Spleen (tissue), 7 donors: ENCODE results near the gene NAA11.

Experiments used
- CTCF ChIP-seq, 11 experiments: fragments of 200-600 bp in 7 of 11; fragments of 450-650 bp in 4 of 11; sonication (generic) in 4 of 11; IDR thresholded peaks in 8 of 11; conservative IDR thresholded peaks in 3 of 11; 1 replicate in 7 of 11; 2 replicates in 4 of 11; pipeline versions ENCODE4 v1.4.0 to v1.8.0; 2016 to 2021; ENCODE audit warnings: antibody characterized with exemption in 11 of 11, inconsistent platforms in 4 of 11, mild to moderate bottlenecking in 1 of 11
- POLR2A ChIP-seq, 3 donors: fragments of 450-650 bp; IDR thresholded peaks; one replicate each; pipeline ENCODE4 v1.5.1; 2017; ENCODE audit warnings: antibody characterized with exemption in 3 of 3, mild to moderate bottlenecking in 1 of 3
- POLR2AphosphoS5 ChIP-seq, 3 donors: sonication (generic); formaldehyde crosslinking; IDR thresholded peaks; one replicate each; pipeline ENCODE4 v1.5.1; 2017; ENCODE audit warnings: antibody characterized with exemption in 3 of 3
- donor health status: DM: no; HTN: no; CAD: no; lungs with moderate emphysema.
- donor health status: DM: no; HTN: no; CAD: no.
- donor health status: DM: no; HTN: no; CAD: no.

GRCh38 chr4:79360006-79360405 is 34.1 kb upstream of the NAA11 start:
- TF ChIP-seq CTCF (IDR thresholded peaks at IDR 0.05 in 8 of 11, conservative IDR thresholded peaks at IDR 0.05 in 3 of 11) (no peak), POLR2A (IDR thresholded peaks at IDR 0.05) (no peak), POLR2AphosphoS5 (IDR thresholded peaks at IDR 0.05) (no peak)
